Bronchial smooth muscle cell (primary cell): ENCODE measurements around the gene IFNAR2. TPM values are rescaled to one million over a fixed set of nuclear protein-coding genes. Genes with fewer than 3 reads are reported as not detected.

ENCODE experiments used
- total RNA-seq: library from RNA; depleted of rRNA; stranded (reverse); fragments of >200 nt; gene quantifications from 2 replicates; pipeline ENCODE4 v1.2.1, GENCODE V29; 2014

IFNAR2 gene
- 1.7 and 4.3 TPM in 2 replicates for total RNA-seq

DNA sequence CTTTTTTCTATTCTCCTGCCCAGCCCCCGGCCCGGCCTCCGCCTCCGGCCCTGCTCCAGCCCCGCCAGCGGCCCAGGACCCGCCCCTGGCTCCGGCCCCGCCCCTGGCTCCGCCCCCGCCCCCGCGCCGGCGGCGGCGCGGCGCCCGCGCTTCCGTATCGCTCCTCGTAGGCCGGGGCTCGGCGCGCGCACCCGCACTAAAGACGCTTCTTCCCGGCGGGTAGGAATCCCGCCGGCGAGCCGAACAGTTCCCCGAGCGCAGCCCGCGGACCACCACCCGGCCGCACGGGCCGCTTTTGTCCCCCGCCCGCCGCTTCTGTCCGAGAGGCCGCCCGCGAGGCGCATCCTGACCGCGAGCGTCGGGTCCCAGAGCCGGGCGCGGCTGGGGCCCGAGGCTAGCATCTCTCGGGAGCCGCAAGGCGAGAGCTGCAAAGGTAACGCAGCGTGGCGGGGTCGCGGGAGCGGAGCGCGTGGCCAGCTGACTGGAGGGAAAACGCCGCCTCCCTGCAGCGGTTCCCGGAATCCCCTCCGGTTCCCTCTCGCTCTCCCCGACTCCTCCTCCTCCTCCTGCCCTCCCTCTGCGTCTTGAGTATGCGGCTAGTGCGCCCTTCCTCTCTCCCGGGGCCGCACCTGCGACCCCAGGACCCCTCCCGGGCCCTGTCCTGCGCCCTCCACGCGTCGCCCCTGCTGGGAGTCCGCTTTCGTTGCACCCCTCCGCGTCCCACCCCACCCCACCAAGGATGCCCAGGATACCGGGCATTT, at the start of gene IFNAR2:
Gene IFNAR2, plus strand, starts transcription at position 155 of the 761 bp plus-strand sequence. CDS start 11,985 bp downstream, outside the sequence.

DNA sequence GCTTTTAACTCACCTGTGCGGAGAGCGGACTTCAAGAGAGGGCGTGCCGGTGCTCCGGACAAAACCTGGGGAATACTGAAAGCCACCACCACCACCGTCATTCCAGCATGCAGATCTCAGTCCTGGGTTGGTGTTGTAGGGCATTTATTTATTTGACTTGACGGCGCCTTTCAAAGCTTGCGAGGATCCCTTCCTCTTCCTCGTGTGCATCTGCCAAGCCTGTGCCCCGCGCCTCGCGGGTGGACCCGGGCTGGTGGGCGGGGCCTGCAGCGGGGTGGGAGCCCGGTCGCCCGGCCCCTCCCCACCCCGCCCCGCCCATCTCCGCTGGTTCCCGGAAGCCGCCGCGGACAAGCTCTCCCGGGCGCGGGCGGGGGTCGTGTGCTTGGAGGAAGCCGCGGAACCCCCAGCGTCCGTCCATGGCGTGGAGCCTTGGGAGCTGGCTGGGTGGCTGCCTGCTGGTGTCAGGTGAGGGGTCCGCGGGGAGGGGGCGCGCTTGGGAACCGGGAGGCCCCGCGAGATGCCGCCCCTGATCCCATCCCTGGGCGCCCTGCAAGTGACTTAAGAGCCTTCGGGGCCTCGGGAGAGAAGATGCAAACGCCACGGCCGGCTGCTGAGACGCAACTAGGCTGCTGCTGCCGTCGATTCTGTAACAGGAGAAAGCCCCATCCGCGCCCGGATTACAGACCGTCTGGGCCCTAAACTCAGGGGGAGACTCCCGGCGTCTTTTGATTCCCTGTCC, 36.5 kb downstream of the IFNAR2 start, which contains the start of gene IL10RB:
Gene IL10RB, plus strand, starts transcription at position 318 of the 739 bp plus-strand sequence. Its CDS starts 99 bp downstream, at position 417.

Other genes starting within 250 kb of the IFNAR2 start
- gene OLIG2, start 204.0 kb upstream of the IFNAR2 start, total RNA-seq, result not detected in 2 replicates
- not detected in 2 replicates for gene OLIG1, start 159.8 kb upstream of the IFNAR2 start, total RNA-seq
- gene IL10RB, start 36.4 kb downstream of the IFNAR2 start, total RNA-seq, result 42.4 and 62.3 TPM in 2 replicates
- gene IFNAR1, start 95.0 kb downstream of the IFNAR2 start, total RNA-seq, result 13.2 and 17.4 TPM in 2 replicates
- 38.6 and 52.2 TPM in 2 replicates for gene IFNGR2, start 173.5 kb downstream of the IFNAR2 start, total RNA-seq